A673 (cell line): ENCODE data around the gene PTPN11. TPM values are rescaled to one million over a fixed set of nuclear protein-coding genes. Genes with fewer than 3 reads are reported as not detected.

Experiments
- BruUV-seq: library from RNA; stranded (reverse); fragments of 400-500 nt; replicated peaks from 2 replicates; lab custom pipeline; 2021; lab: Mats Ljungman, UMichigan
- CTCF ChIA-PET: fragments of 300-600 bp; sonication (Branson Sonifier 250); formaldehyde crosslinking; loops from one replicate; lab custom pipeline; 2022; ENCODE audit warnings: antibody characterized with exemption; lab: Charles Lee
- POLR2A ChIA-PET: fragments of 300-600 bp; sonication (Branson Sonifier 250); formaldehyde crosslinking; loops from one replicate; lab custom pipeline; 2022; ENCODE audit warnings: antibody characterized with exemption; ENCODE audit not compliant: low non-redundant PET; lab: Charles Lee
- DNase-seq: peaks from one replicate; pipeline ENCODE4 v3.0.0-alpha.2; 2015; ENCODE audit warnings: low spot score
- H3K27ac ChIP-seq: fragments of 200-600 bp; sonication (generic); 2 replicates; pipeline ENCODE4 v1.5.1; 2016; ENCODE audit warnings: mixed run types, low read depth, mild to moderate bottlenecking, mixed read lengths, antibody characterized with exemption, low read length; ENCODE audit not compliant: poor library complexity, severe bottlenecking
- H3K27me3 ChIP-seq: fragments of 200-600 bp; sonication (generic); replicated peaks from 2 replicates; pipeline ENCODE4 v1.6.1; 2017; ENCODE audit warnings: mixed run types, low read depth, mild to moderate bottlenecking, mixed read lengths, antibody characterized with exemption, low read length; ENCODE audit not compliant: insufficient read depth, poor library complexity
- H3K36me3 ChIP-seq: fragments of 200-600 bp; sonication (generic); 2 replicates; pipeline ENCODE4 v1.6.1; 2016; ENCODE audit warnings: mixed run types, mild to moderate bottlenecking, mixed read lengths, antibody characterized with exemption, low read length; ENCODE audit not compliant: insufficient read depth, poor library complexity, severe bottlenecking
- H3K4me1 ChIP-seq: fragments of 200-600 bp; sonication (generic); 2 replicates; pipeline ENCODE4 v1.6.1; 2017; ENCODE audit warnings: mixed run types, mild to moderate bottlenecking, mixed read lengths, antibody characterized with exemption, low read length; ENCODE audit not compliant: insufficient read depth, poor library complexity, severe bottlenecking
- H3K4me3 ChIP-seq: fragments of 200-600 bp; sonication (generic); 2 replicates; pipeline ENCODE4 v1.5.1; 2016; ENCODE audit warnings: low read depth, mixed run types, mild to moderate bottlenecking, mixed read lengths, low read length; ENCODE audit not compliant: poor library complexity, severe bottlenecking
- H3K9me3 ChIP-seq: fragments of 200-600 bp; sonication (generic); 2 replicates; pipeline ENCODE4 v1.6.1; 2016; ENCODE audit warnings: mixed run types, low read depth, mild to moderate bottlenecking, mixed read lengths, antibody characterized with exemption, low read length; ENCODE audit not compliant: poor library complexity, severe bottlenecking
- CTCF ChIP-seq: fragments of 300-800, 200-600 bp; sonication (generic); conservative IDR thresholded peaks from 2 replicates; pipeline ENCODE4 v1.5.1; 2017; ENCODE audit warnings: low read depth, mild to moderate bottlenecking, antibody characterized with exemption, low read length, moderate library complexity, mixed read lengths
- EZH2 ChIP-seq: fragments of 200-600 bp; sonication (generic); IDR thresholded peaks from 2 replicates; pipeline ENCODE4 v1.6.1; 2017; ENCODE audit warnings: borderline replicate concordance, low read depth, mild to moderate bottlenecking, mixed read lengths, antibody characterized with exemption, low read length; ENCODE audit not compliant: poor library complexity, severe bottlenecking
- intact Hi-C: fragments of 100-400 bp; cut with micrococcal nuclease; formaldehyde crosslinking; loops from one replicate; pipeline ENCODE4 v1.10.0; 2022; ENCODE audit not compliant: unreplicated experiment
- total RNA-seq: library from RNA; stranded (reverse); gene quantifications from 2 replicates; pipeline ENCODE4 v1.2.3, GENCODE V29; 2021

Gene PTPN11
- total RNA-seq, 1 experiment from 2014 or later = 158 TPM

GRCh38 chr12:112381406-112381882 is 37.3 kb upstream of the PTPN11 start:
- Histone ChIP-seq H3K36me3 (no peaks in the 10 kb centered on the region), H3K27me3 (no peaks in the 10 kb centered on the region), H3K9me3 (no peaks in the 10 kb centered on the region), H3K27ac (peak overlapping the region; percentile 84), H3K4me3 (peak overlapping the region; percentile 98), H3K4me1 (peaks cover 6% of the 10 kb centered on the region)
- peak; percentile 34 for DNase-seq
- intact Hi-C loops = loop anchor here (5.0 to 10.0 kb wide), 3 partner anchors 87 to 367 kb away; partner anchors contain the start of genes ERP29, NAA25 and TMEM116
- no peak for TF ChIP-seq EZH2
- TF ChIP-seq CTCF = no peak
- POLR2A ChIA-PET = no interaction called here
- CTCF ChIA-PET = no interaction called here
- BruUV-seq = no TSS peak

GRCh38 chr12:112381883-112382796 is 36.6 kb upstream of the PTPN11 start, which contains the start of gene HECTD4:
Gene HECTD4, minus strand, starts transcription at chr12:112382431. Its CDS starts 303 bp downstream, at chr12:112382128.
- Histone ChIP-seq H3K27me3 (no peaks in the 10 kb centered on the region), H3K9me3 (no peaks in the 10 kb centered on the region), H3K36me3 (no peaks in the 10 kb centered on the region), H3K4me3 (peak within 1 kb of the TSS; percentile 98), H3K27ac (peak within 1 kb of the TSS; percentile 84), H3K4me1 (peaks cover 13% of the 10 kb centered on the region)
- peak; percentile 94 for DNase-seq
- BruUV-seq = no TSS peak
- CTCF ChIA-PET = no interaction called here
- POLR2A ChIA-PET = no interaction called here
- TF ChIP-seq CTCF = no peak
- no peak for TF ChIP-seq EZH2
- intact Hi-C loops = loop anchor here (5.0 to 10.0 kb wide), 3 partner anchors 87 to 367 kb away; partner anchors contain the start of genes ERP29, NAA25 and TMEM116

GRCh38 chr12:112382866-112383265 is 35.9 kb upstream of the PTPN11 start:
- BruUV-seq = no TSS peak
- intact Hi-C loops = loop anchor here (5.0 to 10.0 kb wide), 3 partner anchors 88 to 368 kb away; partner anchors contain the start of genes ERP29, NAA25 and TMEM116
- POLR2A ChIA-PET = no interaction called here
- no peak for DNase-seq
- CTCF ChIA-PET = no interaction called here
- Histone ChIP-seq H3K4me3 (peak overlapping the region; percentile 98), H3K4me1 (peaks cover 15% of the 10 kb centered on the region), H3K27ac (peak overlapping the region; percentile 84), H3K36me3 (no peaks in the 10 kb centered on the region), H3K27me3 (no peaks in the 10 kb centered on the region), H3K9me3 (no peaks in the 10 kb centered on the region)
- TF ChIP-seq CTCF = no peak
- TF ChIP-seq EZH2 = no peak
